Fibroblast of pulmonary artery (primary cell): ENCODE data around the gene IZUMO1R.

Source experiments
- DNase-seq: peaks from one replicate; pipeline ENCODE4 v3.0.0-alpha.2; 2010; ENCODE audit warnings: low read depth
- H3K4me3 ChIP-seq: replicated peaks from 2 replicates; pipeline ENCODE4 v1.5.1; 2011; ENCODE audit warnings: low read depth, mild to moderate bottlenecking, control low read depth, low read length, moderate library complexity
- CTCF ChIP-seq: IDR thresholded peaks from 2 replicates; pipeline ENCODE4 v1.5.1; 2011; ENCODE audit warnings: mild to moderate bottlenecking, control low read depth, low read length, inconsistent platforms; ENCODE audit errors: missing control alignments

Gene IZUMO1R

GRCh38 chr11:94281324-94281723, 23.1 kb upstream of the IZUMO1R start:
- H3K4me3 ChIP-seq, result no peak overlapping the region
- DNase-seq, result no peak
- no peak for TF ChIP-seq CTCF

GRCh38 chr11:94283678-94284077, 20.7 kb upstream of the IZUMO1R start:
- DNase-seq, result no peak
- no peak for TF ChIP-seq CTCF
- H3K4me3 ChIP-seq, result no peak overlapping the region

- TF ChIP-seq CTCF, result no peak
- no peak overlapping the region for H3K4me3 ChIP-seq
- no peak for DNase-seq
Measured at GRCh38 chr11:94295534-94295933, 8.8 kb upstream of the IZUMO1R start.

- no peak overlapping the region for H3K4me3 ChIP-seq
- no peak for DNase-seq
- no peak for TF ChIP-seq CTCF
Measured at GRCh38 chr11:94297985-94298576, 6.3 kb upstream of the IZUMO1R start.

- TF ChIP-seq CTCF, result no peak
- no peak overlapping the region for H3K4me3 ChIP-seq
- DNase-seq, result no peak
Measured at GRCh38 chr11:94302776-94303175, 1.6 kb upstream of the IZUMO1R start.

- no peak overlapping the region for H3K4me3 ChIP-seq
- no peak for TF ChIP-seq CTCF
- DNase-seq, result peak; percentile 5
Measured at GRCh38 chr11:94305146-94305545, 766 bp downstream of the IZUMO1R start.

- no peak for TF ChIP-seq CTCF
- DNase-seq, result no peak
- H3K4me3 ChIP-seq, result no peak overlapping the region
Measured at GRCh38 chr11:94307101-94307791, 2.9 kb downstream of the IZUMO1R start.
